Measurements from ENCODE around the gene VEGFA. TPM values are rescaled to one million over a fixed set of nuclear protein-coding genes. Genes with fewer than 3 reads are reported as not detected.

VEGFA gene
- polyA plus RNA-seq, 2 of the 4 experiments (the other 2 are of a cell fraction) = 35.8 to 83.7 TPM

GRCh38 chr6:43761666-43762409, 8.2 kb upstream of the VEGFA start:
- POLR2A ChIA-PET = no interaction called here
- Histone ChIP-seq H3K27ac (no peak overlapping the region), H3K9me3 (no peaks in the 10 kb centered on the region), H3K4me1 (no peaks in the 10 kb centered on the region), H3K4me2 (no peak overlapping the region), H3K4me3 (no peak overlapping the region)
- TF ChIP-seq MAFK (IDR thresholded peaks at IDR 0.05; ENCODE audit: partially characterized antibody) (no peak), ELK1 (IDR thresholded peaks at IDR 0.05; ENCODE audit: low read depth, low read length) (no peak), TP53 (CRISPR knock-in tag; IDR thresholded peaks at IDR 0.05) (no peak), CHD4 (IDR thresholded peaks at IDR 0.05; ENCODE audit: borderline replicate concordance) (no peak), BHLHE40 (IDR thresholded peaks at IDR 0.05; ENCODE audit: low read depth, low read length) (no peak), HOXB5 (CRISPR knock-in tag; IDR thresholded peaks at IDR 0.05) (no peak), POLR2A (IDR thresholded peaks at IDR 0.05; ENCODE audit: low read length) (no peak), CHD2 (IDR thresholded peaks at IDR 0.05; ENCODE audit: low read length, partially characterized antibody) (no peak), HDAC2 (IDR thresholded peaks at IDR 0.05) (no peak), REST (IDR thresholded peaks at IDR 0.05) (no peak), FOSL2 (IDR thresholded peaks at IDR 0.05) (no peak), FOSL2 (CRISPR knock-in tag; IDR thresholded peaks at IDR 0.05) (no peak), SMC3 (IDR thresholded peaks at IDR 0.05) (no peak), ZNF302 (CRISPR knock-in tag; IDR thresholded peaks at IDR 0.05) (no peak)
- TF ChIP-seq, protein P1, sequence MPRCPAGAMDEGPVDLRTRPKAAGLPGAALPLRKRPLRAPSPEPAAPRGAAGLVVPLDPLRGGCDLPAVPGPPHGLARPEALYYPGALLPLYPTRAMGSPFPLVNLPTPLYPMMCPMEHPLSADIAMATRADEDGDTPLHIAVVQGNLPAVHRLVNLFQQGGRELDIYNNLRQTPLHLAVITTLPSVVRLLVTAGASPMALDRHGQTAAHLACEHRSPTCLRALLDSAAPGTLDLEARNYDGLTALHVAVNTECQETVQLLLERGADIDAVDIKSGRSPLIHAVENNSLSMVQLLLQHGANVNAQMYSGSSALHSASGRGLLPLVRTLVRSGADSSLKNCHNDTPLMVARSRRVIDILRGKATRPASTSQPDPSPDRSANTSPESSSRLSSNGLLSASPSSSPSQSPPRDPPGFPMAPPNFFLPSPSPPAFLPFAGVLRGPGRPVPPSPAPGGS (IDR thresholded peaks at IDR 0.05) = no peak
- no peak for DNase-seq (ENCODE audit: low read depth in 1 of 2, low spot score in 1 of 2)
- no peak for ATAC-seq
- CTCF ChIA-PET = interaction anchor here (1.0 to 8.6 kb wide), 7 partner anchors 8 to 317 kb away, joined by 3 to 52 read pairs (median 13); partner anchors contain the start of gene VEGFA
- no peak for FAIRE-seq
- WGBS (ENCODE audit: missing lambda C conversion rate) = 74% methylated on average over 7 of the region's 9 CpGs

- ChIA-PET CTCF (interaction anchor here (1.0 to 8.6 kb wide), 5 partner anchors 7 to 317 kb away, joined by 3 to 52 read pairs (median 18); partner anchors contain the start of gene VEGFA), POLR2A (no interaction called here)
- no peaks in the 10 kb centered on the region for H3K4me1 ChIP-seq
- ATAC-seq (no peak), FAIRE-seq (no peak), DNase-seq (ENCODE audit: low read depth in 1 of 2, low spot score in 1 of 2) (no peak)
- no peaks in the 10 kb centered on the region for H3K9me3 ChIP-seq
- 76% methylated on average over 3 of the region's 5 CpGs for WGBS (ENCODE audit: missing lambda C conversion rate)
- H3K4me2 ChIP-seq = no peak overlapping the region
- no peak overlapping the region for H3K4me3 ChIP-seq
- TF ChIP-seq, protein P1 (IDR thresholded peaks at IDR 0.05) = no peak
- no peak for TF ChIP-seq RARB (CRISPR knock-in tag; IDR thresholded peaks at IDR 0.05)
- no peak for TF ChIP-seq POLR2AphosphoS2 (conservative IDR thresholded peaks at IDR 0.05; ENCODE audit: low read length)
- no peak for TF ChIP-seq TFCP2L1 (CRISPR knock-in tag; IDR thresholded peaks at IDR 0.05)
- no peak for TF ChIP-seq CBX2 (IDR thresholded peaks at IDR 0.05; ENCODE audit: borderline replicate concordance, low read depth)
- TF ChIP-seq REST (IDR thresholded peaks at IDR 0.05) = no peak
- TF ChIP-seq, protein P2, sequence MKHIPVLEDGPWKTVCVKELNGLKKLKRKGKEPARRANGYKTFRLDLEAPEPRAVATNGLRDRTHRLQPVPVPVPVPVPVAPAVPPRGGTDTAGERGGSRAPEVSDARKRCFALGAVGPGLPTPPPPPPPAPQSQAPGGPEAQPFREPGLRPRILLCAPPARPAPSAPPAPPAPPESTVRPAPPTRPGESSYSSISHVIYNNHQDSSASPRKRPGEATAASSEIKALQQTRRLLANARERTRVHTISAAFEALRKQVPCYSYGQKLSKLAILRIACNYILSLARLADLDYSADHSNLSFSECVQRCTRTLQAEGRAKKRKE (CRISPR knock-in tag; IDR thresholded peaks at IDR 0.05; ENCODE audit: low read depth) = no peak
- H3K27ac ChIP-seq = no peak overlapping the region
Observed at GRCh38 chr6:43762410-43762768, 7.6 kb upstream of the VEGFA start.

Measured in A549 (cell line).